HG02870 (cell line): ENCODE results near the gene REEP6.
"Not testable (repeated sequence)": the region's sequence is repeated elsewhere in the genome, so short reads cannot be mapped to it uniquely, and the experiment has no call there.

Source experiments
- ATAC-seq: cut with Tn5 transposase; IDR thresholded peaks from one replicate; pipeline ENCODE4 v1.9.1; 2021; ENCODE audit warnings: mild to moderate bottlenecking, moderate library complexity; ENCODE audit not compliant: unreplicated experiment

Gene REEP6

GRCh38 chr19:1488282-1488601 is 2.7 kb upstream of the REEP6 start:
- ATAC-seq: no peak

GRCh38 chr19:1489463-1490310 is 1.3 kb upstream of the REEP6 start:
- ATAC-seq: no peak

DNA sequence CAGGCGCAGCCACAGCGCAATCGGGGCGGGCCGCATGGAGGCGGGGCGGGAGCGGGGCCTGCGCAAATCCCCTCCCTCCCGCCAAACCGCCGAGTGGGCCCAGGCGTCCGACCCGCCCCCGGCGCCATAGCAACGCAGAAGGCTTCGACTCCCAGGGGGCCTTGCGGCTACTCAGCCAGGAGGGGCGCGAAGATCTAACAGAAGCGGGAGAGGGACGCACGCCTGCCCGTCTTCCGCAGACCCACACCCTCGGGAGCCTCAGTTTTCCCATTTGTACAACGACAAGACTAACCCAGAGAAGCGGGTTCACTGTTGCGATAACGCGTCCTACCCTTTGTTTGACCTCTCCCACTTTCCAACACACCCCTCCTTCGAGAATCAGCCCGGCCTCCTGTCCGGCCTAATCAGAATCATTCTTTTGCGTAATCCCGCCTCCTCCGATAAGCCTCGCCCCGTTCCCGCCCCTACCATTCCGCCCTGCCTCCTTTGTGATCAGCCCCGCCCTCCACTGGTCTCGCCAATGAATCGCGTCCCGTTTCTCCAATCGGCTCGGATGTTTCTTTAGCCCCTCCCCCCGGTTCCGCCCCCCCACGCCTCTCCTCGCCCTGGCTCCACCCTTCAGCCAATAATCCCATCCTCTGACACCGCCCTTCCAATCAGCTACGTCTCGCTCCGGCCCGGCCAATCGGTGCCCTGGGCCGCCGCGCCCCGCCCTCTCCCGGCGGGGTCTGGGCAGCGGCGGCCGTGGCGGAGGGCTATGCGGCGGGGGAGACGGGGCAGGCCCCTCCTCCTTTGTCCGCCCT is 469 bp upstream of the REEP6 start, which contains the start of gene PCSK4:
Gene PCSK4 (minus strand): TSS at position 40 of the 803 bp plus-strand sequence. CDS start 4 bp downstream, at position 36.
- ATAC-seq: peak; percentile 82

DNA sequence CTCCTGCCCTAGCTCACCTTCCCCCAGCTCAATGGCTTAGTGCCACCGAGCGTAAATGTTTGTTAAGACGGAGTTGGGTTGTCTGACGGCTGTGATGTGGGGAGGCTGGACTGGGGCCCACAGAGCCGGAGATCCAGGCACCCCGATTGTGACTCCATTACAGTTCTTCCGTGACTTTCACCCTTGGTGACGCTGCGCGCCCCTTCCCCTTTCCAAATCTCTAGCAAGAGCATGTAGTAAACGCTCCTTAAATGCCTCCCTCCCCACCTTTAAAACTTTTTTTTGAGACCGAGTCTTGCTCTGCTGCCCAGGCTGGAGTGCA is 829 bp downstream of the REEP6 start:
- no peak for ATAC-seq

- no peak for ATAC-seq
Observed at GRCh38 chr19:1492474-1493006, 1.6 kb downstream of the REEP6 start.

- no peak for ATAC-seq
Observed at GRCh38 chr19:1494115-1494815, 3.3 kb downstream of the REEP6 start.

DNA sequence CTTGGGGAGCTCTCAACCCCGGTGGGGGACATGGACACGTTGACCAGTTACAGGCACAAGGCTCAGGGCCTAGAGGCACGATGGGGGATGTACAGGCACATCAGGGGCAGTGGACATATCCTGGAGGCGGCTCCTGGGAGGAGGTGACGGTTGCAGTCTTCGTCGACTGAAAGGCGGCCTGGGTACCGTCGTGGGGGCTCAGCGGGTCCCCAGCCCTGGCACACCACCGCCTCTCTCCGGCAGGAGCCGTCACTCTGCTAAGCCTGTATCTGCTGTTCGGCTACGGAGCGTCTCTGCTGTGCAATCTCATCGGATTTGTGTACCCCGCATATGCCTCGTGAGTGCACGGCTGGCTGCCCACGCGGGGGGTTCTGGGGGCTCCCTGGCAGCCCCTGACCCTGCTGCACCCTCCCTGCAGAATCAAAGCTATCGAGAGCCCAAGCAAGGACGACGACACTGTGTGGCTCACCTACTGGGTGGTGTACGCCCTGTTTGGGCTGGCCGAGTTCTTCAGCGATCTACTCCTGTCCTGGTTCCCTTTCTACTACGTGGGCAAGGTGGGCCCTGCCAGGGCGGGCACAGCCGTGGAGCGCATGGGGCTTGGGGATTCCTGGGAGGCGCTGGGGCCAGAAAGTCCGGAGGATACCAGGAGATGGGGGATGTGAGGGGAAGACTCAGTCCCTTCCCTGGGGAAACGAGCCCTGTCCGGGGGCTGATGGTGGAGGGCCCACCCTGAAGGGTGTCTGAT is 4.2 kb downstream of the REEP6 start:
- no peak for ATAC-seq

- ATAC-seq: no peak
Observed at GRCh38 chr19:1495799-1496713, 5.1 kb downstream of the REEP6 start.

DNA sequence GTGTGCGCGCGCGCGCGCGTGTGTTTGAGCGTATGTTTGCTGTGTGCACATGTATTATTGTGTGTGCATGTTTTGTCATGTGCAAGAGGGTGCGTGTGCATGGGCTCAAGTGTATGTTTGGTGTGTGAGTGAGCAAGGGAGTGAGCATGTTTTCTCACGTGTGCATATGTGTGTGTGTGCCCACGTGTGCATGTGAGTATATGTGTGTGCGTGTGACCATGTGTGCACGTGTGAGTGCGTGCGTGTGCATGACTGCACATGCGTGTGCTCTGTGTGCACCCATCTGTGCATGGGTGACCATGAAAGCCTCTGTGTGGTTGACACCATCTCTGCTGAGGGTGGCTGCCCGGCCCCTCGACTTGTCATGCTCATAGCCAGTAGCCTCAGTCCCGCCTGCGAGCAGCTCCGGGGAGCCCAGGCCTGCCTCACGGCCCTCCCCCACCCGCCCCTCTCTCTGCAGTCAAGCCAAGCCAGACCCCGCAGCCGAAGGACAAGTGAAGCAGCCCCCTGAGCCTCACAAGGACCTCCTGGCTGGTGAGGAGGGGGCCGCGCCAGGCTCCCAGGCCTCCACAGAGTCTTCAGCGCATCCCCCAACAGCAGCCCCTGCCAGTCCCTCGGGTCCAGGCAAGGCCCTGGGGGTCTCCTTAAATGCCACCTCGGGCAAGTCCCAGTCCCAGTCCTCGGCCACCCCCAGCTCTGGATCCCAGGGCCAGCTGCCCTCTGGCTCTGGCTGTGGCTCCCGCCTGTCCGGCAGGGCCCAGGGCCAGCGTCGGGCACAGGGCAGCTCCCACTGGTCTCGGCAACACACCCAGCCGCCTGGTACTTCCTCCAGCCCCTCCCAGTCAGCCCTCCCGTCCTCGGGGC is 6.0 kb downstream of the REEP6 start:
- ATAC-seq: no peak

DNA sequence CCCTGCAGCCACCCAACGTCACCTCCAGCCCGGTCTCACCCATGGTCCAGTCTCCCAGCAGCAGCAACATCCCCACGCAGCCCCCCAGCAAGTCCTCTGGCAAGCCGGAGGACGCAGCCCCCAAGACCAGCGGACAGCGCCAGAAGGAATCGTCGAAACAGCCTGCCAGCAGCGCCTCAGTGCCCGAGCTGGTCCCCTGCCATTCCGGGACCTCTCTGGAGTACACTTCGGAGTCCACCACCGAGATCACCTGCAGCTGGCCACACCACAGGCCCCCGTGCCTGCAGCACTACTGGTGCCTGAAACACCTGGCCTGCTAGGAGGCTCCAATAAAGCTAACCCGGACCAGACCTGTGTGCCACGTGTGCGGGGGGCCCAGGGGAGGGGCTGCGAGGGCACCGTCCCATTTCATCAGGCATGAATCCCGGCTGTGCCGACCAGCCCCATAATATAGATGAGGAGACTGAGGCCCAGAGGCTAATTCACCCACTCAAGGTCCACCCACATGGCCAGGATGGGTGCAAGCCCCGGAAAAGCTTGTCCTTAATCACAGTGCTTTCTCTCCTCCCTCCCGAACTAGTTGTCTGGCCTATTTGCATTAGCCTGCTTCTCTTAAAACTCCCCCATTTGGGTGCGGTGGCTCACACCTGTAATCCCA is 6.7 kb downstream of the REEP6 start:
- ATAC-seq: no peak

DNA sequence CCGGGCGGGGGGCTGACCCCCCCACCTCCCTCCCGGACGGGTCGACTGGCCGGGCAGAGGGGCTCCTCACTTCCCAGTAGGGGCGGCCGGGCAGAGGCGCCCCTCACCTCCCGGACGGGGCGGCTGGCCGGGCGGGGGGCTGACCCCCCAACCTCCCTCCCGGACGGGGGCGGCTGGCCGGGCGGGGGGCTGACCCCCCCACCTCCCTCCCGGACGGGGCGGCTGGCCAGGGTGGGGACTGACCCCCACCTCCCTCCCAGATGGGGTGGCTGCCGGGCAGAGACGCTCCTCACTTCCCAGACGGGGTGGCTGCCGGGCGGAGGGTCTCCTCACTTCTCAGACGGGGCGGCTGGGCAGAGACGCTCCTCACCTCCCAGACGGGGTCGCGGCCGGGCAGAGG is 8.2 kb downstream of the REEP6 start:
- ATAC-seq: not testable (repeated sequence)

DNA sequence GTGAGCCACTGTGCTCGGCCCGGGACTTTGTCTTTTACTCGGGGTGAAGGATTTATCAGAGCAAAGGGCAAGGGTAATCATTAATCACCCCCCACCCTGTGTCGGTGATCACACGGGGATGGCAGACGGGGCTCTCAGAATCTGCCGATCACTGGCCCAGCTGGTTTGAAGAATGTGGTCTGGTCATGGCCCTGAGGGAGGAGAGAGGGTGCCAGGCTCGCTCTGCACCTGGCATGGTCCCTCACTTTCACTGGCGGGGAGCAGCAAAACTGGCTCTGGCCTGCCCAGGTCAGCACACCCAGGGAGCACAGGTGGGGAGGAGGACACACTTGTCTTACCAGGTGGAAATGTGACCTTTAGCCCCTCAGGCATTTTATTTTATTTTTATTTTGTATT is 10.2 kb downstream of the REEP6 start:
- no peak for ATAC-seq

- ATAC-seq: no peak
Observed at GRCh38 chr19:1502433-1503088, 11.6 kb downstream of the REEP6 start.

- ATAC-seq: no peak
Observed at GRCh38 chr19:1503089-1503924, 12.3 kb downstream of the REEP6 start.

DNA sequence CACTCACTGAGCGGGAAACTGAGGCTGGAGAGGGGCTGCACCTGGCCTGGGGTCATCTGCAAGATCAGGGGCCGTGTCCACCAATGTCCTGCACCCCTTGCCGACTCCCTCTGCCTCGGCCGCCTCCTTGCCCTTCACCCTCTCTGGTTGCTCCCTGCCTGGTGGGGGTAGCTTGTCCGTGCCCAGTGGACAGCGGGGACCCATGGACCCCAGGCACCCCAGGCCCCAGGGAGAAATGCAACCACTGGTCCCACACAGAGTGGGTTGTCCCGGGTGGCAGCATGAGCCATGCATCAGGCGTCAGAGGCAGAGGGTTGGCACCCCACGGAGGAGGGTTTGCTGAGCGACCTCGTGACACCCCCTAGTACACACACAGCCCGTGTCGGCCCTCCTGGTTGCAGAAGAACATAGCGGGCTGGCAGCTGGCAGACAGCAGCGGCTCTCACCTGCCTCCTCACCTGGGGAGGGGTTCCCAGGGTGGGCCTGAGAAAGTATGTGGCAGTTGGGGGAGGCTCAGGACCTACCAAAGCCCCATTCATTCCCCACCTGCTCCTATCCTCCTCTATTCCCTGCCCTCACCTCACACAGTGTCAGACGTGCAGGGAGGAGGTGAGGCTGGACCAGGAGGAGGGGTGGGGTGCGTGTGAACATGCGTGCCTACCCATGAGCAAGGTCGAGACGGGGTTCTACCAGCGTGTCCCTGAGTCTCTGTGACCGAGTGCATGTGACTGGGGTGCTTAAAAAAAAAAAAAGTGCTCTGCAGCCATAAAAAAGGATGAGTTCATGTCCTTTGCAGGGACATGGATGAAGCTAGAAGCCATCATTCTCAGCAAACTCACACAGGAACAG is 13.2 kb downstream of the REEP6 start:
- ATAC-seq: no peak

DNA sequence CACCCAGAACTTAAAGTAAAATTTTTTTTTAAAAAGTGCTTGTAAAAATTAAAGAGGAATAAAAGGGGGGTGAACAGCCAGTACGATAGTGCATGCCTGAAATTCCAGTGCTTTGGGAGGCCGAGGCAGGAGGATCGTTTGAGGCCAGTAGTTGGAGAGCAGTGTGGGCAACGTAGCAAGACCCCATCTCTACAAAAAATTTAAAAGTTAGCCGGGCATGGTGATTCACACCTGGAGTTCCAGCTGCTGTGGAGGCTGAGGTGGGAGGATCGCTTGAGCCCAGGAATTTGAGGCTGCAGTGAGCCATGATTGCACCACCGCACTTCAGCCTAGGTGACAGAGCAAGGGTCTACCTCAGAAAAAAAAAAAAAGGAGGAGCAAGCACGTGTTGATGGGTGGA is 14.0 kb downstream of the REEP6 start:
- no peak for ATAC-seq
